ENCODE data around the gene SEMA3F.

GRCh38 chr3:50221411-50222168 is 66.5 kb downstream of the SEMA3F start:
- TF ChIP-seq CTCF (IDR thresholded peaks at IDR 0.05) = no peak
- TF ChIP-seq POLR2AphosphoS5 (IDR thresholded peaks at IDR 0.05) = no peak

Data from upper lobe of left lung (tissue), 4 donors.